ENCODE measurements around the gene CLN3.
A peak's percentile ranks its signal among the peaks of the same experiment; 100 is the strongest.
"Not testable (repeated sequence)": the region's sequence is repeated elsewhere in the genome, so short reads cannot be mapped to it uniquely, and the experiment has no call there.

Gene CLN3

DNA sequence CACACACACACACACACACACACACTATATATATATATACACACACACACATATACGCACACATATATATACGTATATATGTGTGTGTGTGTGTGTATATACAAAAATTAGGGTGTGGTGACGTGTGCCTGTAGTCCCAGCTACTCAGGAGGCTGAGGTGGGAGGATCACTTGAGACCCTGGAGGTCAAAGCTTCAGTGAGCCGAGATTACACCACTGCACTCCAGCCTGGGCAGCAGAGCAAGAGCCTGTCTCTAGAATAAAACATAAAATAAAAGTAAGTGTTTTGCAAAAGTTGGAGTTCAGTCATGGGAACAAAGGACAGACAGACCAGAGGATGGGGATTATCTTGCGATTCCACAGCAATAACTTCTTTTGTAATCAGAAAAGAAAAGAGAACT, 36.1 kb upstream of the CLN3 start:
- H3K4me3 ChIP-seq (ENCODE audit: low read depth, low read length), result no peak overlapping the region
- no peak for DNase-seq (ENCODE audit: low read depth)

DNA sequence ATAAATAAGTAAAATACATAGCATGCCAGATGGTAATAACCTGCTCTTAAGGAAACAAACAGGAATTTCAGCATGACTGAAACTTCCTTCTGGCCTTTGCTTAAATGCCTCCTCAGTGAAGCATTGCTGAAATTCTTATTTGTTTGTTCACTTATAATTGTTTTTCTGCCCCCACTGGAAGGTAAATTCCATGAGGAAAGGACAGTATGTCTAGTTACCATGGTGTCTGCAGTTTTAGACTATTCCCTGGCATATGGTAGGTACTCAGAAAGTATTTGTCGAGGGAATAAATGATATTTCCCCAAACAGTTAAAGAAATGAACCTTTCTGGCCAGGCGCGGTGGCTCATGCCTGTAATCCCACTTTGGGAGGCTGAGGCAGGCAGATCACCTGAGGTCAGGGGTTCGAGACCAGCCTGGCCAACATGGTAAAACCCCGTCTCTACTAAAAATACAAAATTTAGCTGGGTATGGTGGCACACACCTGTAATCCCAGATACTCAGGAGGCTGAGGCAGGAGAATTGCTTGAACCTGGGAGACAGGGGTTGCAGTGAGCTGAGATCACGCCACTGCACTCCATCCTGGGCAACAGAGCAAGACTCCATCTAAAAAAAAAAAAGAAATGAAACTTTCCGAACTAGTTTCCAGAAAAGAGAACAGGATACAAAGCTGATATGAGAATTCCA, 35.4 kb upstream of the CLN3 start:
- not testable (repeated sequence) for DNase-seq (ENCODE audit: low read depth); H3K4me3 ChIP-seq (ENCODE audit: low read depth, low read length)

More for the DNA sequence above, 36.1 kb upstream of the CLN3 start:
- TF ChIP-seq, protein P1, sequence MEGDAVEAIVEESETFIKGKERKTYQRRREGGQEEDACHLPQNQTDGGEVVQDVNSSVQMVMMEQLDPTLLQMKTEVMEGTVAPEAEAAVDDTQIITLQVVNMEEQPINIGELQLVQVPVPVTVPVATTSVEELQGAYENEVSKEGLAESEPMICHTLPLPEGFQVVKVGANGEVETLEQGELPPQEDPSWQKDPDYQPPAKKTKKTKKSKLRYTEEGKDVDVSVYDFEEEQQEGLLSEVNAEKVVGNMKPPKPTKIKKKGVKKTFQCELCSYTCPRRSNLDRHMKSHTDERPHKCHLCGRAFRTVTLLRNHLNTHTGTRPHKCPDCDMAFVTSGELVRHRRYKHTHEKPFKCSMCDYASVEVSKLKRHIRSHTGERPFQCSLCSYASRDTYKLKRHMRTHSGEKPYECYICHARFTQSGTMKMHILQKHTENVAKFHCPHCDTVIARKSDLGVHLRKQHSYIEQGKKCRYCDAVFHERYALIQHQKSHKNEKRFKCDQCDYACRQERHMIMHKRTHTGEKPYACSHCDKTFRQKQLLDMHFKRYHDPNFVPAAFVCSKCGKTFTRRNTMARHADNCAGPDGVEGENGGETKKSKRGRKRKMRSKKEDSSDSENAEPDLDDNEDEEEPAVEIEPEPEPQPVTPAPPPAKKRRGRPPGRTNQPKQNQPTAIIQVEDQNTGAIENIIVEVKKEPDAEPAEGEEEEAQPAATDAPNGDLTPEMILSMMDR (IDR thresholded peaks at IDR 0.05; ENCODE audit: low read depth, low read length), result no peak
- TF ChIP-seq POLR2A (IDR thresholded peaks at IDR 0.05; ENCODE audit: extremely low read depth, insufficient read length) (no peak), MYC (IDR thresholded peaks at IDR 0.05; ENCODE audit: low read depth, low read length) (no peak)
- TF ChIP-seq, protein P2, sequence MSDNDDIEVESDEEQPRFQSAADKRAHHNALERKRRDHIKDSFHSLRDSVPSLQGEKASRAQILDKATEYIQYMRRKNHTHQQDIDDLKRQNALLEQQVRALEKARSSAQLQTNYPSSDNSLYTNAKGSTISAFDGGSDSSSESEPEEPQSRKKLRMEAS (IDR thresholded peaks at IDR 0.05; ENCODE audit: low read depth, low read length), result no peak

DNA sequence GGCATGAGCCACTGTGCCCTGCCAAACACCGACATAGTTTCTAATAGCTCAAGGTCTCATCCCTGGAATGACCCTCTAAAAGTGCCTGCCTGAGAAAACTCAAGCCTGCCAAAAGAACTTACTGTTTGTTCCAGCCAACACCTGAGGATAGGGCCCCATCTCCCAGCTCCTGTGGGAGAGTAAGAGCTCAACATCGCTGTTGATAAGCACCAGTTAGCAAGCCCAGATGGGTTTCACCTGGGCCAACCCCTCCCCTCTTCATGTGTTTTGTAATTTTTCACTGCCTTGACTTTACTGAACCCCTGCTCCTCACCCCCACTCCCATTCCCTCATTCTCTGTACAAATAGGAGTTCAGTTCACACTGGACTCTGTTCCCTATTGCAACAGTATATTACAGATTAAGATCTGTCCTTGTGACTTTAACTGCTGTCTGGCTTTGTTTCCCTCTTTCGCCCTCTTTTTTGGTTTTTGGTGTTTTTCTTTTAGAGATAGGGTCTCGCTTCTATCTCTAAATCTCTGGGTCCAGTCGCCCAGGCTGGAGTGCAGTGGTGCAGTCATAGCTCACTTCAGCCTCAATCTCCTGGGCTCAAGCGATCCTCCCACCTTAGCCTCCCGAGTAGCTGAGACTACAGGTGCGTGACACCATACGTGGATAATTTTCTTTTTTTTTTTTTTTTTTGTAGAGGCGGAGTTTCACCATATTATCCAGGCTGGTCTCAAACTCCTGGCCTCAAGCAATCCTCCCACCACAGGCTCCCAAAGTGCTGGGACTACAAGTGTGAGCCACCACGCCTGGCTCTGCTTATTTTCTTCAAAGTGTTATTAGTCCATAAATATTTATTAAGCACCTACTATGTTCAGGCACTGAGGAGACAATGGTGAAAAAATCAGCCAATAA, 34.6 kb upstream of the CLN3 start:
- no peak for DNase-seq (ENCODE audit: low read depth)
- no peak overlapping the region for H3K4me3 ChIP-seq (ENCODE audit: low read depth, low read length)
- TF ChIP-seq MYC (IDR thresholded peaks at IDR 0.05; ENCODE audit: low read depth, low read length) (no peak), POLR2A (IDR thresholded peaks at IDR 0.05; ENCODE audit: extremely low read depth, insufficient read length) (no peak)
- TF ChIP-seq, protein P2 (IDR thresholded peaks at IDR 0.05; ENCODE audit: low read depth, low read length), result no peak
- TF ChIP-seq, protein P1 (IDR thresholded peaks at IDR 0.05; ENCODE audit: low read depth, low read length), result no peak

DNA sequence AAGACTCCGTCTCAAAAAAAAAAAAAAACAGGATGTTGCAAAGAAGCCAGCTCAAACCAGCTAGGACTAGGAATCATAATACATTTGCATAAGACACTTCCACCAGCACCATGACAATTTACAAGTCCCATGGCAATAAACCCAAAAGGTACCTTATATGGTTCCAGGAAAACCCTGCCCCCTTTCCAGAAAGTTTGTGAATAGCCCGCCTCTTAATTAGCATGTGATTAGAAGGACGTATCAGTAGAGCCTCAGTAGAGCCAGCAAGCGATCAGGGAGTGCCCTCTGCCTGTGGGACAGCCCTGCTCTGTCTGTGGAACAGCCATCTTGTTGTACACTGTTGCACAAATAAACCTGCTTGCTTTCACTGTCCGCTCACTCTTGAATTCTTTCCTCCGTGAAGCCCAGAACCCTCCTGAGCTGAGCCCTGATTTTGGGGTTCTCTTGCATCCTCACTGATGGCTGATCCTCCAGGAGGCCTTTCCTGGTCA, 32.9 kb upstream of the CLN3 start:
- TF ChIP-seq, protein P1 (IDR thresholded peaks at IDR 0.05; ENCODE audit: low read depth, low read length), result no peak
- TF ChIP-seq MYC (IDR thresholded peaks at IDR 0.05; ENCODE audit: low read depth, low read length) (no peak), POLR2A (IDR thresholded peaks at IDR 0.05; ENCODE audit: extremely low read depth, insufficient read length) (no peak)
- TF ChIP-seq, protein P2 (IDR thresholded peaks at IDR 0.05; ENCODE audit: low read depth, low read length), result no peak
- no peak overlapping the region for H3K4me3 ChIP-seq (ENCODE audit: low read depth, low read length)
- peak; percentile 70 for DNase-seq (ENCODE audit: low read depth)

DNA sequence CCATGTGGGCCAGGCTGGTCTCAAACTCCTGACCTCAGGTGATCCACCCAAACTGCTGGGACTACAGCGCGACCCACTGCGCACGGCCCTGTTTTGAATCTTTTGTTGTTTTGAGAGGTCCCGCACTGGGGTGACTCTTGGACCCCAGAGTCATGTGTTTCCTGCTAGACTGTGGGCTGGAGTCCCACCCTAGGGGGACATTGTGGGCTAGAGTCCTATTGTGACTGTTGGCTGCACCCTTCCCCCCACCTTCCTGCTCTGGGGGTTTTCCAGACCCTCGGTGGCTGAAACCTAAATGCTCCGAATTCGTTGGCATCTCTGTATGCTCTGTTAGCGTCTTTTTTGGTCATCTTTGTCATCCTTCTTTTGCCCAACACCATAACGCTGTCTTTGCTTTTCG, 30.9 kb upstream of the CLN3 start:
- no peak overlapping the region for H3K4me3 ChIP-seq (ENCODE audit: low read depth, low read length)

More for the DNA sequence above, 30.9 kb upstream of the CLN3 start:
- no peak for DNase-seq (ENCODE audit: low read depth)
- TF ChIP-seq, protein P1 (IDR thresholded peaks at IDR 0.05; ENCODE audit: low read depth, low read length), result no peak
- no peak for TF ChIP-seq POLR2A (IDR thresholded peaks at IDR 0.05; ENCODE audit: extremely low read depth, insufficient read length)
- no peak for TF ChIP-seq MYC (IDR thresholded peaks at IDR 0.05; ENCODE audit: low read depth, low read length)
- TF ChIP-seq, protein P2 (IDR thresholded peaks at IDR 0.05; ENCODE audit: low read depth, low read length), result no peak

Measured in NB4 (cell line).